ENCODE results near the gene SPINK8.

Gene SPINK8

GRCh38 chr3:48301020-48301799 lies 32.3 kb downstream of the SPINK8 start, which contains the start of gene NME6:
TSS of gene NME6 (minus strand) at chr3:48301367.
- H3K27me3 Mint-ChIP-seq: no peaks in the 10 kb centered on the region
- peak; percentile 94 for ATAC-seq

DNA sequence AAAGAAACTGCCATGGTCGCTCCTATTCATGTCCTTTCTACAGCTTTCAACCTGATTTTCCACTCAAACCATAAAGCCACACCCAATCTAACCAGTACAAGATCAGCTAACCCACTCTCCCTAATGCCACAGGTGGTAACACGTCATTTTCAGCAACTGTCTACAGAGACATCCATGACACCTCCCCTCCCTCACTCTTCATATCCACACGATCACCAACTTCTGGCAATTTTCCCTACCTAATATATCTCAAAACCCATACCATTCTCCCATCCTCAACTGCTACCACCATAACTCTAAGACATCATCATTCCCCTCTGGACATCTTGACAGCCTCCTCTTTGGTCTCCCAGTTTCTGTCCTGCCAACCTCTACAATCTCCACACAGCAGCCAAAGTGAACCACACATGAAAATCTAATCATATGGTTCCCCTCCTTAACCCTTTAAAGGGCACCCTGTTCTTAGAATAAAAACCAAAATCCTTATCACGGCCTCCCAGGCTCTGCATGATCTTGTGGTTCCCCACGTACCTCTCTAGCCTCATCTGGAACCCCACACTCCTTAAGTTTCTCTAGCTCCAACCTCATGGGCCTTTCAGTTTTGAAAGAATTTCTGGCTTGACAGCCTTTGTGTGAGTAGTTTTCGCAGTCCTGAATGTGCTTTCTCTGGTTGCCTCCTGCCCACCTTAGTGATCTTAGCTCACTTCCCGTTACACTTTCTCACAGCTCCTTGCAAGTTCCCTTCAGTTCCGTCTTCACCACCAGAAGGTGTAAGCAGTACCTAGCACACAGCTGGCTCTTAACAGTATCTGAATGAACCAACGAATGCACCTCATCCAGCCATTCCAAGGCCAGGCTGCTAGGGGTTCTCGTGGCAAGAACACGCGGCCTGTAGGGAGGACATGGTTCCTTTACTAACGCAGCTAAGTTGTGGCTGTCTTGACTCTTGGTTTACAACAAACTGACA lies 33.4 kb downstream of the SPINK8 start:
- H3K9me3 Mint-ChIP-seq: peaks cover 4% of the 10 kb centered on the region
- H3K4me3 Mint-ChIP-seq: peak overlapping the region; percentile 99
- peak overlapping the region; percentile 98 for H3K27ac Mint-ChIP-seq
- H3K36me3 Mint-ChIP-seq: peaks cover 12% of the 10 kb centered on the region
- no peaks in the 10 kb centered on the region for H3K27me3 Mint-ChIP-seq
- ATAC-seq: peak; percentile 79
- peaks cover 26% of the 10 kb centered on the region for H3K4me1 Mint-ChIP-seq

More at GRCh38 chr3:48301020-48301799, 32.3 kb downstream of the SPINK8 start, which contains the start of gene NME6:
- Mint-ChIP-seq H3K4me3 (peak within 1 kb of the TSS; percentile 99), H3K4me1 (peaks cover 26% of the 10 kb centered on the region), H3K9me3 (peaks cover 5% of the 10 kb centered on the region), H3K27ac (peak within 1 kb of the TSS; percentile 98), H3K36me3 (peaks cover 8% of the 10 kb centered on the region)

DNA sequence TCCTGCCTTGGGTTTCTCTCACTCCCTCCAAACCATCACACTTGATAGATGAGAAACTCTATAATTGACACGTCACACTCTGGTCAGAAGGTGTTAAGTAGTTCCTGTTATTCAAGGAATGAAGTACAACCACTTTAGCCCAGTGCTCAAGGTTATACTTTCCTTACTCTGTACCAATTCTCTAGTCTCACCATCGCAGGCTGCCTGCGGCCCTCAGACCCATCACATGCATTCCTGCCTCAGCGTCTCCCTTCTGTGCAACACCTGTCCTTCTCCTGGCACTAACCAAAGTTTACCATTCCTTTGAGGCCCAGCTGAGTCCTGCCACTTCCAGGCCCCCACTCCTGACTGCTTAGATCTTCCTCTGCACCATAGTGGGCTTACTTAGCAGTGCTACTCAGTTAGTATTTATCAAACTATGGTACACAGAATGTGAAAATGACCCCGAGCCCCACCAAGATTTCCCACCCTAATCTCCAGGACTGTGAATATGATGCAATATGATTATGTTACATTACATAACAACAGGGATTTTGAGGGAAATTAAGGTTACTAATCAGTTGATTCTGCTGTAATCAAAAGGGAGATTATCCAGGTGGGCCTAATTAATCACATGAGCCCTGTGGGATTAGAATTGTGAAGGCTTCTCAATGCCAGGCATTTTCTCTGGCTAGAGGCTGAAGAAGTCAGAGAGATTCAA lies 36.2 kb downstream of the SPINK8 start:
- no peak overlapping the region for H3K27ac Mint-ChIP-seq
- no peaks in the 10 kb centered on the region for H3K9me3 Mint-ChIP-seq
- H3K4me3 Mint-ChIP-seq: no peak overlapping the region
- peaks cover 39% of the 10 kb centered on the region for H3K36me3 Mint-ChIP-seq
- no peaks in the 10 kb centered on the region for H3K27me3 Mint-ChIP-seq
- no peak for ATAC-seq
- peaks cover 19% of the 10 kb centered on the region for H3K4me1 Mint-ChIP-seq

DNA sequence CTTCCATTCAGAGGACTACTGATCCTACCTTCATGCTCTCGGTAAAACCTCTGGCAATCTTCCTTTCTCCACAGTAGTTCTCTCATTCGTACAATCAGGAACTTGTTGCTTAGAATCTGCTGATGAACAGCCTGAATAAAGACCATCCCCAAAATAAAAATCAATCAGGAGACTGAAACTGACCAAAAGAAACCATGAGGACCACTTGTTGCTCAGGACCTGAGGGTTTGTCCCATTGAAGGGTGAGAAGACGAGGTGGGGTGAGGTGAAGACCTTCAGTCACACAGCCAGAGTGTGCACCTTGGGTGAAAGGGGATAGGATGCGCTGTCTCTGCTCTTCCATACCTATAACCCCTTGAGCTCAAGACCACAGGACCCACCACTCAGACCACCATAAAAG lies 36.8 kb downstream of the SPINK8 start:
- H3K9me3 Mint-ChIP-seq: no peaks in the 10 kb centered on the region
- H3K4me3 Mint-ChIP-seq: no peak overlapping the region
- H3K36me3 Mint-ChIP-seq: peaks cover 45% of the 10 kb centered on the region
- no peak for ATAC-seq
- peaks cover 13% of the 10 kb centered on the region for H3K4me1 Mint-ChIP-seq
- H3K27ac Mint-ChIP-seq: no peak overlapping the region
- no peaks in the 10 kb centered on the region for H3K27me3 Mint-ChIP-seq

DNA sequence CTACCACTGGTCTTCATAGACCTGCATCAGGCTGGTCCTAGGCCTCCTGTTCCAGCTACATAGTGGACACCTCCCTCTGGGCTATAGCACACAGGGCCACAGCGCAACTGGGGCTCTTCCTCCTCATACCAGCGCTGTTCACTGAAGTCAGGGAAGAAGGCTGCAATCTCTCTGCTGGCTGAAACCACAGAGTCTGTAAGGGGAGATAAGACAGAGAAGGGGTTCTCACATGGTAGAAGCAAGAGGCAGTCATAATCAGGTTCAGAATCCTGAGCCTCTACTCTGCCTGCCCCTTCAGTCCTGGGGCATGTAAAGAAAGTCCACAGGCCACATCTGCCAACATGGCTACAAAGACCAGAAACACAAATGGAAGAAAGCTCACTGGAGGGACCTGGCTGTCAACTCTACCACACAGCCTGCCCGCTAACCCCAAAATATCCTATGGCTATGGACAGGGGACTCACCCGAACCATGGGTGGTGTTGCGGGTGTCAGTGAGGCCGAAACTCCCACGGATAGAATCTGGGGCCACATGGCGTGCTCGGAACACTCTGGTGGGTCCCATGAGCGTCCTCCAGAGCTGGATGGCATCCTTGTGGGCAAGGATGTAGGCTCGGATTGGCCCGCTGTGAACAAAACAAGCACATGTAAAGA lies 38.7 kb downstream of the SPINK8 start:
- Mint-ChIP-seq H3K27me3 (no peaks in the 10 kb centered on the region), H3K27ac (no peak overlapping the region), H3K9me3 (no peaks in the 10 kb centered on the region), H3K36me3 (peaks cover 56% of the 10 kb centered on the region), H3K4me3 (no peak overlapping the region), H3K4me1 (peaks cover 3% of the 10 kb centered on the region)
- ATAC-seq: no peak

DNA sequence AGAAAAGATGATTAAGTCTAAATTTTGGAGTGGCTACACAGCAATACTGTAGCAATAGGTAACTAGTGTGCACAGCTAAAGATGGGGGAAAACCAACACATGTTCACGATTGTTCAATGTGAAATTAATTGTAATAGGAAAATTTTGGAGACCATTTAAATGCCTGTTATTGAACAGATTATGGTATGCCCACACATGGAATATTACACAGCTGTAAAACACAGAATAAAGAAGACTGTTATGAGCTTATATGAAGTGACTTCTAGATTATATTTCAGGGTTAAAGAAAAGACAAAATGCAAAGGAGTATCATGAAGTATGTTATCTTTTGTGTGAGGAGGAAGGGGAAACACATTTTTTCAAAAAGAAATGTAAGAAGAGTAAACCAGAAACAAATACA lies 43.8 kb downstream of the SPINK8 start:
- Mint-ChIP-seq H3K27ac (no peak overlapping the region), H3K27me3 (no peaks in the 10 kb centered on the region), H3K9me3 (peaks cover 3% of the 10 kb centered on the region), H3K4me3 (no peak overlapping the region), H3K4me1 (no peaks in the 10 kb centered on the region), H3K36me3 (peaks cover 61% of the 10 kb centered on the region)
- no peak for ATAC-seq

DNA sequence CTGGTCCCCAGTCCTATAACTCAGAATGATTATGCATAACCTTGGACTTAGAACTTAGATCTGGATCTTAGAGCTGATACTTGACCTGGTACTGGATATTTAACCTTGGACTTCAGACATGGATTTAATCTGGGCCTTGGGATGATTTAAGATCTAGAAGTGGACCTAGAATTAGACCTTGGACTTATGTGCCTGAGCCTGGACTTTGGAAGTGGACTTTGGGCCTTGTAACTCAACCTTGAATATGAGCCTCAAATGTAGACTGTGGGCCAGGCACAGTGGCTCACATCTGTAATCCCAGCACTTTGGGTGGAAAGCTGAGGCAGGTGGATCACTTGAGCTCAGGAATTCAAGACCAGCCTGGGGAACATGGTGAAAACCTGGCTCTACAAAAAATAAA lies 46.4 kb downstream of the SPINK8 start:
- ATAC-seq: no peak
- H3K27me3 Mint-ChIP-seq: no peaks in the 10 kb centered on the region
- H3K36me3 Mint-ChIP-seq: peaks cover 46% of the 10 kb centered on the region
- no peak overlapping the region for H3K4me3 Mint-ChIP-seq
- H3K9me3 Mint-ChIP-seq: peaks cover 3% of the 10 kb centered on the region
- no peak overlapping the region for H3K27ac Mint-ChIP-seq
- no peaks in the 10 kb centered on the region for H3K4me1 Mint-ChIP-seq

DNA sequence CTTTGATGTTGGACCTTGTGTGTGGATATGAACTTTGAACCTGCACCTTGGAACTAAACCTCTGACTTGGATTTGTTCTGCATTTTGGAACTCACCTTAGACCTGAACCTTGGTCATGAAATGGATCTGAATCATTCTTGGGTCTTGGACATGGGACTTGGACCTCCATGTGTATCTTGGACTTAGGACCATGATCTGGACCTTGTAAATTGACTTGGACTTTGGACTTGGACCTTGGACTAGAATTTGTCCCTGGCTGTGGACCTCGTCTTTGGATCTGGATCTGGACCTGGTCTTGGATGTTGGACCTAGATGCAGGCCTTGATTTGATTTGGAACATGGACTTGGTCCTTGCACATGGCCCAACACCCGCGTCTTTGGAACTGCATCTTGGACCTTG lies 47.2 kb downstream of the SPINK8 start:
- Mint-ChIP-seq H3K9me3 (peaks cover 3% of the 10 kb centered on the region), H3K27me3 (no peaks in the 10 kb centered on the region), H3K4me1 (no peaks in the 10 kb centered on the region), H3K36me3 (peaks cover 41% of the 10 kb centered on the region), H3K4me3 (no peak overlapping the region), H3K27ac (no peak overlapping the region)
- no peak for ATAC-seq

DNA sequence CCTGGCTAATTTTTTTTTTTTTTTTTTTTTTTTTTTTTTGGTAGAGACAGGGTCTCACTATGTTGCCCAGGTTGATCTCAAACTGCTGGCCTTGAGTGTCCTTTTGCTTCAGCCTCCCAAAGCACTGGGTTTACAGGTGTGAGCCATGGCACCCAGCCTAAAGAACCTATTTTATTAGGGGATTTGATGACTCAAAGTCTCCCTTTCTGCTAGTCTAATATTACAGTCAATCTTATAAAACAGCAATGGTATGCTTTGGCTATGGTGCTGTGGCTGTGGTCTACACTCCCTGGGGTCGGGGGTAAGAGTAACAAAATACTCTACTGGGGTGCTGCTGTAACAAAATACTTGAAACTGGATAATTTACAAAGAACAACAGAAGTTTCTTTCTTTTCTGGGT lies 47.8 kb downstream of the SPINK8 start:
- no peak overlapping the region for H3K27ac Mint-ChIP-seq
- H3K36me3 Mint-ChIP-seq: peaks cover 35% of the 10 kb centered on the region
- H3K27me3 Mint-ChIP-seq: no peaks in the 10 kb centered on the region
- H3K9me3 Mint-ChIP-seq: peaks cover 3% of the 10 kb centered on the region
- no peaks in the 10 kb centered on the region for H3K4me1 Mint-ChIP-seq
- no peak for ATAC-seq
- no peak overlapping the region for H3K4me3 Mint-ChIP-seq

- ATAC-seq: no peak
- Mint-ChIP-seq H3K4me1 (no peaks in the 10 kb centered on the region), H3K36me3 (peaks cover 35% of the 10 kb centered on the region), H3K27ac (no peak overlapping the region), H3K4me3 (no peak overlapping the region), H3K9me3 (peaks cover 3% of the 10 kb centered on the region), H3K27me3 (no peaks in the 10 kb centered on the region)
Measured at GRCh38 chr3:48285132-48285531, 48.3 kb downstream of the SPINK8 start.

- peaks cover 16% of the 10 kb centered on the region for H3K36me3 Mint-ChIP-seq
- H3K27me3 Mint-ChIP-seq: no peaks in the 10 kb centered on the region
- no peak overlapping the region for H3K27ac Mint-ChIP-seq
- no peaks in the 10 kb centered on the region for H3K9me3 Mint-ChIP-seq
- no peak for ATAC-seq
- H3K4me3 Mint-ChIP-seq: no peak overlapping the region
- H3K4me1 Mint-ChIP-seq: no peaks in the 10 kb centered on the region
Measured at GRCh38 chr3:48280881-48281280, 52.6 kb downstream of the SPINK8 start.

GRCh38 chr3:48278884-48279559 lies 54.4 kb downstream of the SPINK8 start:
- Mint-ChIP-seq H3K36me3 (peaks cover 16% of the 10 kb centered on the region), H3K9me3 (no peaks in the 10 kb centered on the region), H3K27ac (no peak overlapping the region), H3K4me3 (no peak overlapping the region), H3K4me1 (no peaks in the 10 kb centered on the region), H3K27me3 (no peaks in the 10 kb centered on the region)
- ATAC-seq: no peak

GRCh38 chr3:48276911-48277641 lies 56.4 kb downstream of the SPINK8 start:
- Mint-ChIP-seq H3K36me3 (peaks cover 5% of the 10 kb centered on the region), H3K27ac (no peak overlapping the region), H3K4me1 (peaks cover 6% of the 10 kb centered on the region)

More at GRCh38 chr3:48276911-48277641, 56.4 kb downstream of the SPINK8 start:
- H3K4me3 Mint-ChIP-seq: no peak overlapping the region
- H3K9me3 Mint-ChIP-seq: no peaks in the 10 kb centered on the region
- no peak for ATAC-seq
- H3K27me3 Mint-ChIP-seq: no peaks in the 10 kb centered on the region
